Brain pericyte (primary cell): Measurements from ENCODE around the gene RBM20.

Experiments used
- DNase-seq: peaks from one replicate; pipeline ENCODE4 v3.0.0-alpha.2; 2012; ENCODE audit warnings: low read depth, low spot score

RBM20 gene

DNA sequence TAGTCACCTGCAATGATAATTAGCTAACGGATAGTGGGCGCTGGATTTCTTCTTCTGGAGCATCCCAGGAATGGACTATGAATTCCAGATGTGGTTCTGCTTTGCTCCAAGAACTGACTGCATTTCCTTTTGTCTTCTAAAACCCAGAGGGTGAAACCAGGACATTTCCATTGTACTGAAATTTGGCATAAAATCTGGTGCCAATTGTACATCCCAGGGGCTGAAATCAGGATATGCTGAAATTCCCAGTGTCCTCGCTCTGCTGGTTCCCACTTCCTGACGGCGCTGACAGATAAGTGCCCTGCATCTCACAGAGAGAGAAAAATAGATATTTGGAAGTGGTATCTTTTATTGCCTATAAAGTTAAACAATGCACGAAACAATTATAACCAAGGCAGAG lies 31.9 kb downstream of the RBM20 start:
- no peak for DNase-seq

- no peak for DNase-seq
Observed at GRCh38 chr10:110679486-110680272, 35.5 kb downstream of the RBM20 start.

DNA sequence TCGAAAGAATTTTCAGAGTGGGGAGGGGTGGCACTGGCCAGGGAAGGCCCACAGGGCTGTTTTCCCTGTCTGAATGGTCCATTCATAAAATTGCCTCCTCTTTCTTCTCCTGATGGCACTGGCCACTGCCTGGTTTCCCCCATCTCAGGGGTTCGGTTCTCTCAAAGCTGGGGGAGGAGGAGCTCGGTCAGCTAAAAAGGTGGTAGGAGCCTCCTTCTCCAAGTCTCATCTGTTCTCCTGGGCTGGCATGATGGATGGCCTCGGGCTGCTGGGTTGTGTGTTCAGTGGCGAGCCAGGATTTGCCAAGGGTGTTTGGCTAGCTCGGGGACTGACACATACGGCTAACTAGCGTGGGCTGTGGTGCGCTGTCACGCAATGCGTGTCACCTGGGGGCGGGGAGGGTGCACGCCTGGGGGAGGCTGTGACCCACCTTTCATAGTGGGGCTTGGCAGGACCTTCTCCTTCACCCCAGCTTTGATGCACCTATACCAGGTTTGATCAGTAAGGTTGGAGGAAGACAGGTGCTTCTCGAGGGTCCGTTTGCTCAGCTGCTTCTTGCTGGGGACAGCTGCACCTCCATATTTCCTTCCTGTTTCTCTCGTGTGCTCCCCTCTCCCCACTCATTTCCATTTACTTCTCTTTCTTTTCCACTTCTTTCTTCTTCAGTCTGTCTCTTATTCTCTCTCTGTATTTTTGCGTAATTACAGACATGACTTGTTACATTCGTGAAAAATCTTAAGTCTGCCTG lies 36.3 kb downstream of the RBM20 start:
- no peak for DNase-seq

DNA sequence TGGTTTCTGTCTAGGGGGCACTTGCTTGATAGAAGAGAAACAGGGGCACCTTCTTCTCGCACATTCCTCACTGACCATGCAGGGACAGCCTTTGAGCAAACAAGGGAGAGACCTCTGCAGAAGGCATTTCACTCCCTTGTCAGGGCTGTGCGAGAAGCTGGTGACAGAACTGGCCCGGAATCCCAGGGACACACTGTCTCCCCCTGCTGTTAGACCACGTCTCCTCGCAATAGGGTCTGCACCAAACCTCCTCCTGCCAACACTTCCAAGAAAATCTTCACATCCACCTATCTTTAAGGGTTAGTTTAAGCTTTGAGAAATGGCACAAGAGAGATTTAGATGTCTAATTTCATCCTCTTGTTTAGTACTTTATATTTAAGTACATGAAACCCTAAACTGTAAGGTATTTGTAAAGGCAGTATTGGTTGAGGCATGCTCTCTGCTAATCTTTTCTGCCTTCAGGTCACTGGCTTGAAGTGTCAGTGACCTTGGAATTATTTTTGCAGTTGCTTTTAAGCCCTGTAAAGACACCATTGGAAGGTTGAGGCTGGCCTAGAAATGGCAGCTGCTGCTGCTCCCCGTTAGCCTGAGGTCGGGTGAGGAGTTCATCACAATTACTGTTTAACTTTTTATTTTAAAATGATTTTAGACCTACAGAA lies 37.0 kb downstream of the RBM20 start:
- DNase-seq: no peak

GRCh38 chr10:110682348-110682747 lies 38.2 kb downstream of the RBM20 start:
- DNase-seq: no peak

- DNase-seq: no peak
Observed at GRCh38 chr10:110684800-110685446, 40.8 kb downstream of the RBM20 start.

DNA sequence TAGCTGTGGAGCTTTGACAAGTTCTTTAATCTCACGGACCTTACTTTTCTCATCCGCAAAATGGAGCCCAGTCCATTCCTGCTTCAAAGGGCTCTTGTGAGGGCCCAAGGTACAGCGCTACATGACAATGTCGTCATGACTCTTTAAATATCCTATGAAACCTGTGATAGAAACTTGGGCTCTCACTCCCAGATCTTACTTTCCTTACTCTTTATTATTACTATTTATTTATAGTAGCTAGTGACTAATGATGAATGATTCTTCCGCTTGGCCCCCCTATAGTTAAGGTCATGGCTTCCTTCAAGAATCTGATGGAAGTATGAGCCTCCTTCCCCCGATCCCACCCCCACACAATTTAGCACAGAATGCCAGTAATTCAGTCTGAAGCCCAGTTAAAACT lies 41.9 kb downstream of the RBM20 start:
- peak; percentile 36 for DNase-seq

DNA sequence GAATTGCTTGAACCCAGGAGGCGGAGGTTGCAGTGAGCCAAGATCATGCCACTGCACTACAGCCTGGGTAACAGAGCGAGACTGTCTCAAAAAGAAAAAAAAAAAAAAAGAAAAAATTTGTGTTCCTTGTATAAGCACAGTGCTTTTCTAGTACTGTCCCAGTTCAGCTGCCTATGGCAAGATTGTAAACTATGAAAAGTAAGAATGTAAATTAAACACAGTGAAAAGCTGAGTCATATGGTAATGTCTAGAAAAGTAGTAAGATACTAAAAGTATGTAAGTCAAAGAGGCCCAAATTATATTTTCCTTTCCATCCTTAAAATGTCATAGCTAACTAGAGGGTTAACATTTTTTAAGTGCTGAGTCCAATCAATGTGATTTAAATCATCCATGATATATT lies 42.8 kb downstream of the RBM20 start:
- no peak for DNase-seq

GRCh38 chr10:110687400-110687799 lies 43.3 kb downstream of the RBM20 start:
- DNase-seq: no peak

GRCh38 chr10:110691139-110691538 lies 47.0 kb downstream of the RBM20 start:
- no peak for DNase-seq

DNA sequence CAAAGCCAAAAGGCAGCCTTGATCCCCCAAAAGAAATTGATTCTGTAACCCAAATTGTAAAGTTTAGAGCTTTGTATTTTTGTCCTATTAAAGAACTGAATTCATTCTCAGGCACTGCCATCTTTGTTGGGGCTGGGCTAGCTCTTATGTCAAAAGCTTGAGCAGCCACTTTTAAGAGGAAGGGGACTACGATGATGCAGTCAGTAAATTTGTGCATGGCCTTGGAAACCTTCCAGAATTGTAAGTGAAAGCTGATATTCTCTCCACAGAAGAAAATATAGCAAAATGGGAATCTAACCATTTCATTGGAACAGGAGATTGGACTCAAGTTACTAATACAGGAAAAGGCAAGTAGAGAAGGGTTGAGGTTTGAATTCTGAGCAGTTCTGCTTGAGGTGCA lies 50.1 kb downstream of the RBM20 start:
- DNase-seq: no peak

DNA sequence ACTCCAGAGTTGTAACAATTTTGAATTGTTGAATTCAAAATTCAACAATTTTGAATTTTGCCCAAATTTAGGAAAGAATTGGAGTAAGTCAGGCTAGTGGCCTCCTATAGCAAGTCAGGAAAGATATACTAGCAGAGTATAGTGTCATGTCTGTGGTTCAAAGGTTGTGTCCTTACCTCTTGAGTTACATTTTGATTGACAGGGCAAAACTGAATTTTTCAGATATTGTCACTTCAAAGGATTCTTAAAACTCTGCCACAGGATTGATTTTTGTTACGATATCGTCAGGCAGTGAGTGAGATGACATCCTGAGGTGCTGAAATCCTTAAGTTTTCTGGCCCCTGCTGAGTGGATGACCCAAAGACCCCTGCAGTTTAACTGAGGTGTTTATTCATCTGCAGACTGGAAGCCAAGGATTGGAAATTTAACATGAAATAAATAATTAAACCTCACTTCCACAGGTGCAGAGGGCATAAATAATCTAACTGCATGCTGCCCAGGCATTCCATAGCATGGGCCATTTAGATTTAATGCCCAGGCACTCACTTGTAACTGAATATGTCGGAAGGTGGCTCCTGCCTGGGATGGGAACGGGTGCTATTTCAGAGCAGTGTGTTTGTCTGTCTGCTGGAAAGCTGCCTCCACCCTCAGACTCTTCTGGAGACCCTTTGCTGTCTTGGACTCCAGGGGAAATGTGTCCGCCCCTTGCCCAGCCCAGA lies 50.8 kb downstream of the RBM20 start:
- no peak for DNase-seq

DNA sequence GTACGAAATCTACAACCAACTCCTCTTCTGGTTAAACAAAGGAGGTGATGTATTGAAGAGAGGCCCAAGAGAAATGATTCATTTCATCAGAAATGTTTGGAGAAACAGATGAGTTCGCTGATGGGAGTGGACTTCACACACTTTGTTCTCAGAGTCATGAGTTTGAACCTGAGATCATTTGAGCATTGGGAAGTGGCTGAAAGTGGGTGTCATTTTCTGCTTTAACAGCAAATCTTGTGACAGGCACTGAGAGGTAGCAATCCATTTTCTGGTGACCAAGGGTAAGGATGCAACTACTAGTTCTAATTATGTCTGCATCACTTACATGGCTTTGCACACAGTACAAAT lies 51.4 kb downstream of the RBM20 start:
- DNase-seq: no peak

GRCh38 chr10:110696436-110696835 lies 52.3 kb downstream of the RBM20 start:
- DNase-seq: no peak

DNA sequence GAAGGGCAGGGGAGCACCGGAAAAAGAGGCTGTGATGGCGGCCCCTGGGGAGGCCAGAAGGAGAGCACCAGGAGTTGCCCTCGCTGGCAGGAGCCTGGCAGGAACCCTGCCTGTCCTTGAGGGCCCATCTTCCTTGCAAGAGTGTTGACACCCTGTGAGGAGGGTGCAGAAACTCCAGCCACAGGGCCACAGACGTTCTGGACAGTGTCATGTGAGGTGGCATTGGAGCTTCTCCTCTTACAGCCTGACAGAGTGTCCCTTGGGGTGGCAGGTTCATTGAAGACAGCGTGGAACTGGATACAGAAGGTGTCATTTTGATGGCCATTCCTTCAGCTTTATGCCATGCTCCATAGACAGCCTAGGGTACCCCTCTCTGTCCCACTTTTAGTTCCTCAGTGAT lies 54.2 kb downstream of the RBM20 start:
- DNase-seq: no peak

DNA sequence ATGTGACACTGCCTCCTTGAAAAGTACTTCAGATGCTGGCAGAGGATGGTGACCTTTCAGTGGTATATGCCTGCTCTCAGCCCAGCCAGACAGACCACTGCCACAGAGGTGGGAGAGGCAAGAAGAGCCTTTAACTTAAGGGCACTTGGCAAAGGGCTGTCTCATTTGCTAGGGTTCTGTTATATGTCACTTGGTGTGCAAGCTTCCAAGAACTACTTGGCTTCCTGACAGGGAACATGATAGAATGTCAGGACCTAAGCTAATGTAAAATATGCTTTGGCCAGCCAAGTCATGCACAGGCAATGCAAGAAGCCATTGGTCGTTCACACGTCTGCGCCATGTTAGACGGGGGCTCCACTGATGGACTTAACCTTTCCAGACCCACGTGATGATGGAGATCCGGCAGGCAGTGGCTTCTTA lies 54.7 kb downstream of the RBM20 start:
- DNase-seq: no peak

- DNase-seq: no peak
Observed at GRCh38 chr10:110699859-110700468, 55.8 kb downstream of the RBM20 start.

- DNase-seq: no peak
Observed at GRCh38 chr10:110700947-110701616, 56.9 kb downstream of the RBM20 start.

DNA sequence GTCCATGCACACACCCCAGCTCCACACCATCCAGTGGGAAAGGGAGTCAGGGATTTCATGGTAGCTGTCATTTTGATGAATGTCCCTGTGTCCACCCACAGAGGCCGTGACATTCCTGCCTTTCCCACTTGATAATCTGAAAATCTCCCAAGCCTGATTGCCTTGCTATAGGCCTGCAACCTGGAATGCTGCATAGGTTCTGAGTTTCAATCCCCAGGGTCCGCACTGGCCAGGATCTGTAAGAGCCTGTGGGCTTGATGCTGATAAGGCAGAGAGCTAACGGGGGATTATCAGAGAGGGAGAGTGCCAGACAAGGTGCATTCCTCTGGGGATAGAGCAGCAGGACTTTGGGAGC lies 57.5 kb downstream of the RBM20 start:
- no peak for DNase-seq

GRCh38 chr10:110704070-110704469 lies 59.9 kb downstream of the RBM20 start:
- DNase-seq: no peak
